HG03175 (cell line): ENCODE data around the gene TMEM186.
"Not testable (repeated sequence)": the region's sequence is repeated elsewhere in the genome, so short reads cannot be mapped to it uniquely, and the experiment has no call there.

ENCODE experiments used
- ATAC-seq: cut with Tn5 transposase; IDR thresholded peaks from one replicate; pipeline ENCODE4 v1.9.1; 2021; ENCODE audit warnings: mild to moderate bottlenecking, moderate library complexity; ENCODE audit not compliant: unreplicated experiment

TMEM186 gene

DNA sequence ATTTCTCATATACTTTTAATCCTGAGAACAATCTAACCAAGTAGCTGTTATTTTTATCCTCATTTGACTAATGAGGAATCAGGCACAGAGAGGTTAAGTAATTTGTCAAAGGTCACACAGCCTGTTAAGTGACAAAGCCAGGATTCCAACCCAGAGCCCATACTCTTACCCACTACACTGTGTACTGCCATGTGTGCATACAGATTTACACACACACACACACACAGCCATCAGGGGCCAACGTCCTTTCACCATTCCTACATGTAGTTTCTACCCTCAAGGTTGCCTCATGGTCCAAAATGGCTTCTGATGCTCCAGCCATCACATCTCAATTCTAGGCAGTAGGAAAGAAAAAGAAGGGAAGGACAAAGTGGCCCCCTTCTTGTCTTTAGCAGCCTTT lies 22.1 kb downstream of the TMEM186 start:
- no peak for ATAC-seq

DNA sequence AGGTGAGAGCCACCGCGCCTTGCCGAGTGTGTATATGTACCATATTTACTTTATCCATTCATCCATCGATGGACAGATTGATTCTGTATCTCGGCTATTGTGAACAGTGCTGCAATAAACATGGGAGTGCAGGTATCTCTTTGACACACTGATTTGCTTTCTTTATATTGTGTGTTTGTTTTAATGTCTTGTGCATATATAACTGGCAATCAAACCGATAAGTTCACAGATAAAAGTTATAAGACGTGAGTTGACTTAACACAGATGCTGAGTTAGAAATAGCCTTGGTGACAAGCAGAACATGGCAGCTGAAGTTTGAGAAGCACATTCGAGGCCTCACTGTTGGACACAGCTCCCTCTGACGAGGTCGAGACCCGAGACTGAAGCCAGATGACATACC lies 23.2 kb downstream of the TMEM186 start:
- ATAC-seq, result no peak

DNA sequence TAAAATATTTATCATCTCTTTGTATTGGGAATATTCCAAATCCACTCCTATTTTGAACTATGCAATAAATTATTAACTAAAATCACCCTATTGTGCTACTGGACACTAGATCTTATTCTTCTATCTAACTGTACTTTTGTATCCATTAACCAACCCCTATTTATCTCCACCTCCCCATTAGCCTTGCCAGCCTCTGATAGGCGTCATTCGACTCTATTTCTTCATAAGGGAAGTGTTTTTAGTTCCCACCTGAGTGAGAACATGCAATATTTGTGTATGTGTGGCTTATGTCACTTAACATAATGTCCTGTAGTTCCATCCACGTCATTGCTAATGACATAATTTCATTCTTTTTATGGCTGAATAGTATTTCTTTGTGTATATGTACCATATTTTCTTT lies 23.9 kb downstream of the TMEM186 start:
- no peak for ATAC-seq

DNA sequence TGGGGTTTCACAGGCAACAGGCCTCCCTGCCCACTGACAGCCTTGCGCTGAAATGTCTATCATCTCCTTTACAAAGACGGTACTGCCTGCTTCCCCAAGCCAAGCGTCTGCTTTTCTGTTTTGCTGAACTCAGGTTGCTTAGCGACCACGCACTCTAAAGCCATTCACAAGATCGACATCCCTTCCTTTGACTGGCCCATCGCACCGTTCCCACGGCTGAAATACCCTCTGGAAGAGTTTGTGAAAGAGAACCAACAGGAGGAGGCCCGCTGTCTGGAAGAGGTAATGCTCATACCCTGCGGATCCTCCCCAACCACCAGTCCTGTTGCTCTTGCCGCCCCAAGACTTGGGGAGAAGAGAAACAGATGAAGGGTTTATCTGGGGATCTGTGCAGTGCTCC lies 28.7 kb downstream of the TMEM186 start:
- ATAC-seq, result no peak

GRCh38 chr16:8768283-8768682 lies 29.2 kb downstream of the TMEM186 start:
- no peak for ATAC-seq

DNA sequence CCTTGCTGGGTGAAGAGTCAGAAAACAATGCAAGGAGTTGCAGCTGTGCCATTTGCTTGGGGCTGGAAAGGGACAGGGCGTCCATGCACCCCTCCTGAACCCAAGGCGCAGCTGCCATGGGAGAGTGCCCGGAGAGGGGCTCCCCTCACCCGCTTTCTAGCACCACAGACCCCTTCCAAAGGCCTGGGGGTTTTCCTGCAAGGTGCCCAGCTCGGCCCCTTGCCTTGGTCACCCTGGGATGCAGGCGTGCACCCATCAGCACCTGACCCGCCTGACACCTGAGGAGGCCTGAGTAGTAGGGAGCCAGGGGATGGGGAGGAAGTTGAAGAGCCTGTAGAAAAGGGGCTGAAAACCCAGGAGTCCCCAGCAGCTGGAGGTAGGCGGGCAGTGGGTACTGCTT lies 30.3 kb downstream of the TMEM186 start:
- no peak for ATAC-seq

DNA sequence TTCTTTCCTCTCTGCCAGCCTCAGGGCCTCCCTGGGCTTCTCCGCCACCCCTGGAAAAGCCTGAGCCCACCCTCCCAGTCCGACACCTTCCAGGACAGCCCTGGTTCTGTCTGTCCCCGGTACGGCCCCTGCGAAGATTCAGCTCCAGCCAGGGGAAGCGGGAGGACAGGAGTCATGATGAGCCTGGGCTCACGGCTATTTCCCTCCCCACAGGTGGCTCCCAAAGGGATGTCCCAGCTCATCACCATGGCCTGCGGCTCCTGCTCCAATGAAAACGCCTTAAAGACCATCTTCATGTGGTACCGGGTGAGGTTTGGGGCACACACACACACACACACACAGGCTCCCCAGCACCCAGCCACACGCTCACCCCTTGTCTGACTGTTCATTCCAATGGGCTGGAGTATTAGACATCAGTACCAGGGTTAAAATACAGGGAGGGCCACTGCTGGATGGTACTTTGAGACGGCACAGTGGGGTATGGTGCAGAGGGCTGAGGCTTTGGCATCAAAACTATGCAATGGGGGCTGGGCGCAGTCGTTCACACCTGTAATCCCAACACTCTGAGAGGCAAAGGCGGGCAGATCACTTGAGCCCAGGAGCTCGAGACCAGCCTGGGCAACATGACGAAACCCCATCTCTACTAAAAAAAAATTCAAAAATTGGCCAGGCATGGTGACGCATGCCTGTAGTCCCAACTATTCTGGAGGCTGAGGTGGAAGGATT lies 32.8 kb downstream of the TMEM186 start:
- ATAC-seq, result no peak

DNA sequence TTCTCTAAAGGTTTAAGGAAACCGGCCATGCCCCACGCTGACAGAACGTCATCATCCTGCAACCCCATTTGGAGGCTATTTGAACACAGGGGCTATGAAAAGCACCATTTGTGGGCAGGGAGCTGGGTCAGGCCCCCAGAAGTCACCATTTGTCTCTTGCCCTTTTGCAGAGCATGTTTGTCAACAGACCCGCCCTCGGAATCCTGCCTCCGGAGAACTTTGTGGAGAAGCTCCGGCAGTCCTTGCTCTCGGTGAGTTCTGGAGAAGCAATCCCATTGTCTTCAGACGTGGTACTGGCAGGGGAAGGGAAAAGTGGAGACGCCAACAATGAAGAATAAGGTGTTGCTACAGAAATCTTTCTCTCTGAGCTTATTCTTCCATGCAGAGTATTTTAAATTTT lies 33.5 kb downstream of the TMEM186 start:
- ATAC-seq, result no peak

DNA sequence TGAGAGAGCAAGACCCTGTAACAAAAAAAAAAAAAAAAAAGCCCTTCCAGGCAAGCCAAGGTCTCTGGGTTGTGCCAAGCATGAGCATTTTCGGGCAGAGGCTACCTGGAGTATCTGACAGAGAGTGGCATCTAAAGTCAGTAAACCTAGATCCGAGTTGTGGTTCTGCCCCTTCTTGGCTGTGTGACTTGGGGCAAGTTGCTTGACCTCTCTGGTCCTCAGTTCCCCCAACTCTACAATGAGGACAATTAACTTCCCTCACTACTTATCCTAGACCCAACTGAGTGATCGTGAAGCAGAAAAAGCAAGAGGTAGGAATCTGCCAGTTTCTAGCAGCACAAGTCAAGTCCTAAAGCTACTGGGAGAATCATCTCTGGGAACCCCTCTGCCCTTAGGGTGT lies 34.4 kb downstream of the TMEM186 start:
- ATAC-seq, result no peak

DNA sequence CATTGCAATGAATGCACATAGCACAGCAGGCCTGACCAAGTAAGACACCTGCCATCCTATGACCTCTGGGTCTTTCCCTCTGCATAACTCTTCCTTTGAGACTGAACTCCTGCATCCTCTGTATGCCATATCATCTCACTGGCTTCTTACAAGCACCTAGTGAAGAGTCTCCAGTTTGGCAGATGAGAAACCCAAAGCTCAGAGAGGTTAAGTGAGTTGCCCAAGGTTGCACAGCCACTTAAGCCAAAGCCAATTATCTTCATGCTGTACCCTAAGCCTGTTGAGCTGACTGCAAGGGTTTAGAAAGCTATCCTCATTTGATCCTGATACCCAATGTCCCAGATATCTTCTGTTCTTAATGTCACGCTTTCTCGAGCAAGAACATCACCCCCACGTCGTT lies 35.2 kb downstream of the TMEM186 start:
- no peak for ATAC-seq

GRCh38 chr16:8761078-8761477 lies 36.4 kb downstream of the TMEM186 start:
- no peak for ATAC-seq

- ATAC-seq, result no peak
Observed at GRCh38 chr16:8760021-8760420, 37.4 kb downstream of the TMEM186 start.

DNA sequence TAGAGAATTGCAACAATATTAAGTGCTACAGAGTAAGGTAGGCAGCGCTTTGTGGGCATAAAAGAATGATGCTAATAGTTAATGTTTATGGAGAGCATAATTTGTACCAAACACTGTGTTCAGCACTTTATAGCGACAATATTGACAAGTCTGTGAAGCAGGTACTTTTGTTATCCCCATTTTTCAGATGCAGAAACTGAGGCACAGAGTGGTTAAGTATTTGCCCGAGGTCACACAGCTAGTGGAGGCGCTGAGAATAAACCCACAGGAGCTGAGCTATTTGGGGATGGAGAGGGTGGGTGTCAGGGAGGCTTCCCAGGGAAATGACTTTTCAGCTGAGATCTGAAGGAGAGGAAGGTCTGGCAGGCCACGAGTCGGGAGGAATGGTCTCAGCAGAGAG lies 39.4 kb downstream of the TMEM186 start:
- no peak for ATAC-seq

- ATAC-seq, result no peak
Observed at GRCh38 chr16:8756755-8757154, 40.7 kb downstream of the TMEM186 start.

GRCh38 chr16:8753416-8754054 lies 43.9 kb downstream of the TMEM186 start:
- ATAC-seq, result no peak

- no peak for ATAC-seq
Observed at GRCh38 chr16:8752706-8753105, 44.7 kb downstream of the TMEM186 start.

DNA sequence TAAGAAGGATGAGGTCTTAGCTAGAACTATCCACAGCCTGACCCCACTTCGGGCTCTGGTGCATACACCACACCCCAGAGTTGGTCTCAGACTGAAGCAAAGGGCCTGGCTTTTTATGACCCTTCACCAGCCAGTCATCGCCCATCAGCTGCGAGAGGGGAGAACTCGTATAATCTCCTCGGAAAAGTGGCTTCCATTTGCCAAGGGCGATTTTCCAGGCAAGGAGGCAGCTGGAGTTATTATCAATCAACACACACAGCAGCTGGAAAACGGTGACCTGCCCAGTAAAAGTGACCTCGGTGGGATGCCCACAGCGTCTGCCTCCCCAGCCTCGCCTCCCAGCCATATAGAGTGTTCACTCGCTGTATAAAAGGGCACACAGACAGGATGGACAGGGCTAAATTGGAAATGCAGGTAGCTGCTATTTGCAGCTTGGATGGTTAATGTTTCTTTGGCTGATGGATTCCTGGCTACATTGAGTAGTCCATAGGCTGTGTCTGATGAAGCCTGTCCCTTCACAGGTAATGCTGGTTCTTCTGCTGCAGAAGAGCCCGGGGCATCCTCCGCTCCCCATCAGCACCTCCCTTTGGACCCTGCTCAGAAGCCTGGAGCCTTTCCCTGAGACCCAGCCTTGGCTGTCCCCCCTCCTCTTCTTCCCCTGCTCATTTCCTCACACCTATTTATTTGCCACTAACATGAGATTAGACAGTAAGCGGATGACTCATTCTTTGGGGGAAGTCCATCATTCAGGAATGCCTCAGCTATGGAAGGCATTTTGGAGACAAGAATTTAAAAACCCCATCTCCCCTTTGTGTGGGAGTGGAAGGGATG lies 45.7 kb downstream of the TMEM186 start:
- ATAC-seq, result no peak

- not testable (repeated sequence) for ATAC-seq
Observed at GRCh38 chr16:8748944-8749343, 48.5 kb downstream of the TMEM186 start.
